Measurements from ENCODE around the gene MED8. TPM values are rescaled to one million over a fixed set of nuclear protein-coding genes. Genes with fewer than 3 reads are reported as not detected.

Gene MED8
- total and polyA plus RNA-seq, 10 of the 15 experiments (the other 5 are each of a cell fraction or from before 2014, with no cell fraction given) = 20.2 to 61.7 (median 39.5) TPM

- Histone ChIP-seq H4K20me1 (ENCODE audit: control insufficient read depth, insufficient read depth) (no peaks in the 10 kb centered on the region), H3K9me3 (replicated peaks; ENCODE audit: control insufficient read depth, insufficient read depth, low read length) (no peaks in the 10 kb centered on the region), H3K4me2 (ENCODE audit: control insufficient read depth, insufficient read depth) (no peak overlapping the region), H3K79me2 (ENCODE audit: control insufficient read depth, insufficient read depth, low read length) (no peaks in the 10 kb centered on the region), H3K36me3 (ENCODE audit: control insufficient read depth in 2 of 2, insufficient read depth in 2 of 2, low read length in 1 of 2) (no peaks in the 10 kb centered on the region), H3K4me3 (no peak overlapping the region), H3K9ac (ENCODE audit: control insufficient read depth, insufficient read depth, low read length) (no peak overlapping the region), H2AFZ (ENCODE audit: control insufficient read depth, low read depth, low read length) (no peak overlapping the region), H3K4me1 (ENCODE audit: control insufficient read depth, insufficient read depth, low read length) (no peaks in the 10 kb centered on the region), H3K27ac (ENCODE audit: control insufficient read depth, insufficient read depth) (no peak overlapping the region), H3K27me3 (replicated peaks in 1 of 2; ENCODE audit: control insufficient read depth in 2 of 2, insufficient read depth in 2 of 2, low read length in 1 of 2) (no peaks in the 10 kb centered on the region)
- ATAC-seq = no peak
- intact Hi-C loops (cut with micrococcal nuclease; ENCODE audit: unreplicated experiment) (no loop called here), in situ Hi-C loops (cut with MboI) (no loop called here)
- DNase-seq (ENCODE audit: low read depth, low spot score) = no peak
- ChIA-PET POLR2A (no interaction called here), SMC1A (ENCODE audit: uncharacterized antibody, unreplicated experiment) (no interaction called here), CTCF (no interaction called here), RAD21 (ENCODE audit: unreplicated experiment) (no interaction called here)
- WGBS (ENCODE audit: insufficient coverage, insufficient replicate concordance, low lambda C conversion rate, missing lambda C conversion rate) = 42% methylated on average over 1 of the region's 1 CpG
- no TSS peak for BruUV-seq (replicated peaks)
- FAIRE-seq = no peak
- no peak for TF ChIP-seq KDM1A (IDR thresholded peaks at IDR 0.05; ENCODE audit: borderline replicate concordance)
- TF ChIP-seq CUX1 (IDR thresholded peaks at IDR 0.05; ENCODE audit: insufficient replicate concordance, low read depth, low read length) = no peak
- no peak for TF ChIP-seq CBX3 (IDR thresholded peaks at IDR 0.05; ENCODE audit: borderline replicate concordance, low read depth)
- TF ChIP-seq CEBPZ (IDR thresholded peaks at IDR 0.05; ENCODE audit: low read depth, low read length) = no peak
- TF ChIP-seq SP1 (IDR thresholded peaks at IDR 0.05; ENCODE audit: low read depth, low read length) = no peak
- no peak for TF ChIP-seq POLR2AphosphoS5 (IDR thresholded peaks at IDR 0.05; ENCODE audit: low read length)
- TF ChIP-seq NR2F1 (conservative IDR thresholded peaks at IDR 0.05) = no peak
- TF ChIP-seq FOXM1 (IDR thresholded peaks at IDR 0.05; ENCODE audit: low read depth, low read length) = no peak
- TF ChIP-seq HSF1 (IDR thresholded peaks at IDR 0.05; ENCODE audit: low read depth, low read length) = no peak
- no peak for TF ChIP-seq NR2C1 (IDR thresholded peaks at IDR 0.05)
- no peak for TF ChIP-seq SMAD1 (IDR thresholded peaks at IDR 0.05; ENCODE audit: low read depth, partially characterized antibody)
- TF ChIP-seq RELB (IDR thresholded peaks at IDR 0.05; ENCODE audit: low read depth) = no peak
These were observed 38.6 kb downstream of the MED8 start for GRCh38 chr1:43350976-43351375.
